Measurements from ENCODE around the gene PNPLA2.

Gene PNPLA2

DNA sequence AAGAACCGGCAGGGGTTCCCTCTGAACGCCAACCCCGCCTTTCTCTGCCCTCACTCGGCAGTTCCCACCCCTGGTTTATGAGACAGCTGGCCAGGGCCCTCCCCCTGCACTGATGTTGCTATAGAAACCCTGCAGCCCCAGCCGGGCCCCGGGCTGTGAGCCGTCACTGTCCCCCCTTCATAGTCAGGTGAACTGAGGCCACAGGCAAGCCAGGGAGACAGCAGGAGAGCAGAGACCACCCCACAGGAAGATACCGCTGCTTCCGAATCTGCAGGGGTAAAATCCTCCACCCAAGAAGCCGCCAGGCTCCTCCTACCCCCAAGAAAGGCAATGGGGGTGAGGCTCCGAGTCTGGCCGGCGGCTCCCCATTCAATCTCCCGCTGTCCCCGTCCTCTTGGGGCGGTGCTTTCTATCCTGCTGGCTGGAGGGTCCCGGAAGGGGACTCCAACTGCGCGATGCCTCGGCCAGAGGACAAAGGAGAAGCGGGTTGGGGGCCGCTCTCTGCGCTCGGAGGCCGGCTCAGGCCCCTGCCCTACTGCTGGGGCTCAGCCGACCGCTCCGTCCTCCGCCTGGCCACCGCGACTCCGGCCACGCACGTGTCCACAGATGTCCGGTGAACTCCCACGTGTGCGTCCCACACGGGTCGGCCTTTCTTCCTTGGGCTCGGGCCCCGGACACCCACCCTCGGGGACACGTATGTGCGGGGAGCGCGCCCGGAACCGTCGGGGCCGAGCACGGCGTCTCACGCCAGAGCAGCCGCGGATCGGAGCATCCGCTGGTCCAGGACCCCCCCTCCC lies 21.2 kb upstream of the PNPLA2 start:
- Histone ChIP-seq H3K9ac (ENCODE audit: low read length) (peak overlapping the region; percentile 52), H3K4me3 (ENCODE audit: low read length) (peak overlapping the region; percentile 71), H3K4me1 (ENCODE audit: control insufficient read depth, insufficient read depth, low read length) (peaks cover 7% of the 10 kb centered on the region), H3K27ac (ENCODE audit: low read depth, low read length) (peak overlapping the region; percentile 77), H3K36me3 (ENCODE audit: control insufficient read depth, insufficient read depth, low read length) (peaks cover 3% of the 10 kb centered on the region), H3K27me3 (ENCODE audit: control insufficient read depth, insufficient read depth, low read length) (no peaks in the 10 kb centered on the region)

DNA sequence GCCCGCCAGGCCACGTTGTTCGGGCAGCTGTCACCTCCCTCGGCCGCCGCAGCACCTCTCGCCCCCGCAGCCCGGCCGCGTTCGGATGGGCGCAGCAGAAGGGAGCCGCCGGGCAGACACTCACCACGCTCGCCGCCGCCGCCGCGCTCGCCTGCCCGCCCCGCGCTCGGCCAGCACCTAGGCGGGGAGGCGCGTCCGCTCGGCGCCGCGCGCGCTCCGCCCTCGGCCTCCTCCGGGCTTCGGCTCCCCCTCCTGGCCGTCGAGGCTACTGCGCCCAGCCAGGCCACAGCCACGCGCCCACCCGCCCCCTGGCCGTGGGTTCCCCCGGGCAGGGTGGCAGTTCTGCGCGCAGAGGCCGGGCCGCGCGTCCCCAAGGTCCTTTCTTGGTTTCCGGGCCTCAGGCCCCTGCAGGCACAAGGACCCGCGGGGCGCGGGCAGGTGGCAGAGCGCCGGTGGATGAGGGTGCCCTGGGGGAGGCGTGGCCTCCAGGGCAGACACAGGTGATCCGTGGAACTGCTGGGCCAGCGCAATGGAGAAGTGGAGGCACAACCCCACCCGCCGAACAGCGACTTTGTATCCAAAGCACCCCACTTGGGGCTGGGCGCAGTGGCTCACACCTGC lies 20.5 kb upstream of the PNPLA2 start, which contains the start of gene SLC25A22:
Gene SLC25A22, minus strand, starts transcription at position 189 of the 621 bp plus-strand sequence. CDS start 3,275 bp downstream, outside the sequence.
- H3K27me3 ChIP-seq (ENCODE audit: control insufficient read depth, insufficient read depth, low read length) = no peaks in the 10 kb centered on the region
- H3K9ac ChIP-seq (ENCODE audit: low read length) = peak within 1 kb of the TSS; percentile 52
- peaks cover 7% of the 10 kb centered on the region for H3K4me1 ChIP-seq (ENCODE audit: control insufficient read depth, insufficient read depth, low read length)
- peak within 1 kb of the TSS; percentile 77 for H3K27ac ChIP-seq (ENCODE audit: low read depth, low read length)
- H3K36me3 ChIP-seq (ENCODE audit: control insufficient read depth, insufficient read depth, low read length) = peaks cover 3% of the 10 kb centered on the region
- peak within 1 kb of the TSS; percentile 71 for H3K4me3 ChIP-seq (ENCODE audit: low read length)

DNA sequence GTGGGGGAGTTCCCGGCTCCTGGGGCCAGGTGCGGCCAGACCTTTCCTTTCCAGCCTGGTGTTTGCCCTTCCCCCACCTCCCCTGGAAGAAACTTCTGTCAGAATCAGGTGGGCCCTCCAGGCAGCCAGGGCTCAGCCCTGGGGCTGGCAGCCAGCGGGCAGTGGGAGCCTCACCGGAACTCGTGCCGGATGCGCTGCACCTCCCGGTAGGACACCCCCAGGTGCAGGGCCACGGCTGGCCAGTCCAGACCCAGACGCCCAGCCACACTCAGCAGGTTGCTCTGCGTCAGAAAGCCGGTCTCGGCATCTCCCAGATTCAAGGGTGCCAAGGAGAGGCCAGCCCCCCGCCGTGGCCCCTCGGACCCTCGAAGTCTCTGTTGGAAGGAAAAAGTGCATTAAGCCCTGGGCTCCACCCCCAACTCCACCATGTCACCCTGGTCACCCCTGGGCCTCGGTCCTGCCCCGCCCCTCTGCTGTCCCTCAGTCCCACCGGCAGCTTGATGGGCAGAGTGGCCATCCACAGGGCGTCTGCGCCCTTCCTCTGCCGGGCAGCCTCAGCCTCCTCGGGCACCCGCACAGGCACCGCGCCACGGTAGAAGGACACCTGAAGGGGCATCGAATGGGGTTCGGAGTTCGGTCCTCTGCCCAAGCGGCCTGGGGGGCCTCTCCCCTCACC lies 18.9 kb upstream of the PNPLA2 start:
- Histone ChIP-seq H3K27ac (ENCODE audit: low read depth, low read length) (no peak overlapping the region), H3K9ac (ENCODE audit: low read length) (no peak overlapping the region), H3K4me1 (ENCODE audit: control insufficient read depth, insufficient read depth, low read length) (peaks cover 14% of the 10 kb centered on the region)

DNA sequence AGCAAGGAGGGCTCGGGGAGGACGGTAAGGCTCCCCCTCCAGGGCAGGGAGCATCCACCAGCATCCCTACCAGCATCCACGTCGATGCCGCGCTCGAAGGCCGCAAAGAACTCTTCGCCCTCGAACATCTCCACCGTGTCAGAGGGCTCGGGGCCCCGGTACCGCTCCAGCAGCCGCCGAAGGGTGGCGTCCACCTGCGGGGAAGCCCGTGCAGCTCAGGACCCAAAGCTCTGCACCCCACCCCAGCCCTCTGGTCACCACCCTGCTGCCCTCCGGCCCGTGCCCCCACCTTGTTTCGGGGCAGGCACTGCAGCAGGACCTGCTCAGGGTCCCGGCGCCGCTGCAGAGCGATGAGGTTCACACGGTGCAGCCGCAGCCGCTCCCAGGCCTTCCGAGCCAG lies 18.2 kb upstream of the PNPLA2 start:
- Histone ChIP-seq H3K9ac (ENCODE audit: low read length) (no peak overlapping the region), H3K4me3 (ENCODE audit: low read length) (no peak overlapping the region), H3K27ac (ENCODE audit: low read depth, low read length) (no peak overlapping the region), H3K36me3 (ENCODE audit: control insufficient read depth, insufficient read depth, low read length) (peaks cover 3% of the 10 kb centered on the region), H3K27me3 (ENCODE audit: control insufficient read depth, insufficient read depth, low read length) (no peaks in the 10 kb centered on the region), H3K4me1 (ENCODE audit: control insufficient read depth, insufficient read depth, low read length) (peaks cover 17% of the 10 kb centered on the region)

More for the DNA sequence above, 18.9 kb upstream of the PNPLA2 start:
- Histone ChIP-seq H3K36me3 (ENCODE audit: control insufficient read depth, insufficient read depth, low read length) (peaks cover 3% of the 10 kb centered on the region), H3K27me3 (ENCODE audit: control insufficient read depth, insufficient read depth, low read length) (no peaks in the 10 kb centered on the region), H3K4me3 (ENCODE audit: low read length) (no peak overlapping the region)

DNA sequence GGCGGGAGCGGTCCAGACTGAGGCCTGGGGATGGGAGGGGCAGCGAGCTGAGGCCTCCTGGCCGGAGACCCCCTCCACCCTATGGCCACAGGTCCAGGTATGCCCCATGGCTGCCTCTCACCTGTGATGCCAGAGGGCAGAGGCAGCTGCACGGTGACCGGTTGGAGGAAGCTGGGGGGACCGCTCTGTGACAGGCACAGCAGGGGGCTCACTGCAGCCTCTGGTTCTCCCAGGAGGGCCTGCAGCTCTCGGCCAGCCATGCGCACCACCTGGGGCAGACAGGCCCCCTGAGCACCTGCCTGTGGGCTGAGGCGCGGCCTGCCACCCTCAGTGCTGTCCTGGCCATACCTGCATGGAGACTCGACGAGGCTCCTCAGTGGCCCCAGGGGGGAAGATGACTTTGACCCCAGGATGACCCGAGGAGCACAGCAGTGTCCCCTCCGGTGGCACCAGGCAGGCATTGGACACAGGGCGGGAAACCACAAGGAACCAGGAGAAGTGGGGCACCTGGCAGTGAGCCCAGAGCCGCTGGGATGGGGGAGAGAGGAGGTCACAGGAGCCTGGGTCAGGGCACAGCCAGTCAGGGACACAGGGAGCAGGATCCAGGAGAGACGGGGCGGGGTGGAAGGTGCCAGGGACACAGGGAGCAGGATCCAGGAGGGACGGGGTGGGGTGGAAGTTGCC lies 17.5 kb upstream of the PNPLA2 start:
- Histone ChIP-seq H3K4me3 (ENCODE audit: low read length) (no peak overlapping the region), H3K36me3 (ENCODE audit: control insufficient read depth, insufficient read depth, low read length) (peaks cover 3% of the 10 kb centered on the region), H3K4me1 (ENCODE audit: control insufficient read depth, insufficient read depth, low read length) (peaks cover 18% of the 10 kb centered on the region), H3K27me3 (ENCODE audit: control insufficient read depth, insufficient read depth, low read length) (no peaks in the 10 kb centered on the region), H3K27ac (ENCODE audit: low read depth, low read length) (no peak overlapping the region), H3K9ac (ENCODE audit: low read length) (no peak overlapping the region)

DNA sequence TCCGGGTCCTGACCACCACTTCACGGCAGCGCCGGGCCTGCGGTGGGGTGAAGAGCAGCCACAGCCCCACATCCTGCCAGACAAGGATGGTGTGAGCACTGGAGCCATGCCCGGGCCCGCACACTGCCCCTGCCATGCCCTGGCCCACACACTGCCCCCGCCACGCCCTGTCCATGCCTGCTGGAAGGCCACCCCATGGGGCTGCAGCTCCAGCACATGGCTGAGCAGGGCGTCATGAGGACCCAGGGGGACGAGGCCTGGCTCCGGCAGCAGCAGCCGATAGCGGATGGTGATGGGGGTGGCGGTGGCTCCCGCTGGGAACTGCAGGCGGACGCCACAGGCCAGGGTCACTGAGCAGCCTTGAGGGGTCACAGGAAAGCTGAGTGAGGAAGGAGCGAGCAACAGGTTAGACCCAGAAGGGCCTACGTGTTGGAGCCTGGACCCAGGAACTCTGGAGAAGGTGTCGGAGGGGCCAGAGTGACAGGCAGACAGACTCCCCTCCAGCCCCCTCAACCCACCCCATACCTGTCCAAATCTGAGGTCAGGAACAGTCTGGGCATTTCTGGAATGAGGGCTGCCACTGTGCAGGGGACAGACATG lies 16.6 kb upstream of the PNPLA2 start:
- Histone ChIP-seq H3K36me3 (ENCODE audit: control insufficient read depth, insufficient read depth, low read length) (peaks cover 3% of the 10 kb centered on the region), H3K27me3 (ENCODE audit: control insufficient read depth, insufficient read depth, low read length) (no peaks in the 10 kb centered on the region), H3K9ac (ENCODE audit: low read length) (no peak overlapping the region), H3K4me3 (ENCODE audit: low read length) (no peak overlapping the region), H3K4me1 (ENCODE audit: control insufficient read depth, insufficient read depth, low read length) (peaks cover 11% of the 10 kb centered on the region), H3K27ac (ENCODE audit: low read depth, low read length) (no peak overlapping the region)

DNA sequence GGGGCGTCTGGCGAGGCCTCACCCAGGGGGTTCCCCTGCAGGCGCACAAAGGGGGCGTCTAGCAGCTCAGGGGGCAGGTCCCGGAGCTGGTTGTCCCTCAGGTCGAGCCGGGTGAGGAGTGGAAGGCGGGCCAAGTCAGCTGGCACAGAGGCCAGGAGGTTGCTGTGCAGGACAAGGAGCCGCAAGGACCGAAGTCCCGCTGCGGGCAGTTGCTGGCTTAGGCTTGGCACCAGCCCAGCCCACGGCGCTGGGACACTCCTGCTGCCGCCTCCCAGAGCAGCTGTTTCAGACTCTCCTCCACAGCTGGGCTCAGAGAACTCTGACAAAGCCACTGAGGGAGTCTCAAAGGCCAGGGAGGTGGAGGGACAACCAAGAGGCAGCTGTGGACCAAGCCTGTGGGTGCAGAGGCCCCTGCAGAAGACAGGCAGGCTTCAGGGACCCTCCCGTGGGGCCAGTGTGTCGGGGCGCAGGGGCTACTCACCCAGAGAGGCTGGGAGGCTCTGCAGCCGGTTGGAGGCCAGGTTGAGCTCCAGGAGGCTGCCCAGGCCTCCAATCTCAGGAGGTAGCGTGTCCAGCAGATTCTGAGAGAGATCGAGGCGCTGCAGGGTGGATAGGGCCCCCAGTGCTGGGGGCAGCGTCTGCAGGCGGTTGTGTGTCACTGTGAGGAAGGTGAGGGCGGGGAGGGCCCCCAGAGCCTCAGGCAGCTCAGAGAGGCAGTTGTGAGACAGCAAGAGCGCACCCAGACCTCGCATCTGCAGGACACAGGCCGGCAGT lies 15.8 kb upstream of the PNPLA2 start:
- peaks cover 3% of the 10 kb centered on the region for H3K36me3 ChIP-seq (ENCODE audit: control insufficient read depth, insufficient read depth, low read length)
- no peak overlapping the region for H3K27ac ChIP-seq (ENCODE audit: low read depth, low read length)
- no peaks in the 10 kb centered on the region for H3K27me3 ChIP-seq (ENCODE audit: control insufficient read depth, insufficient read depth, low read length)
- no peak overlapping the region for H3K4me3 ChIP-seq (ENCODE audit: low read length)
- no peak overlapping the region for H3K9ac ChIP-seq (ENCODE audit: low read length)
- H3K4me1 ChIP-seq (ENCODE audit: control insufficient read depth, insufficient read depth, low read length) = peaks cover 11% of the 10 kb centered on the region

DNA sequence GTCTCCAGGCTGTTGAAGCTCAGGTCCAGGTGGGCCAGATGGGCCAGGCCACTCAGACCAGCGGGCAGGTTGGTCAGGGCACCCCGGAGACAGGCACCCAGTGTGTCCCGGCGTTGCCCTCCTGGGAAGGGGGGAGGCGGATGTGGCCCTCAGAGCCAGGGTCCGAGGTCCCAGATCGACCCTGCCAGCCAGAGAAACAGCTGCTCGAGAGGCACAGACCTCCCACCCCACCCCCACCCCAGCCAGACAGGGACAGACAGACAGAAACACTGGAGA lies 15.3 kb upstream of the PNPLA2 start:
- Histone ChIP-seq H3K4me3 (ENCODE audit: low read length) (no peak overlapping the region), H3K4me1 (ENCODE audit: control insufficient read depth, insufficient read depth, low read length) (peaks cover 11% of the 10 kb centered on the region), H3K36me3 (ENCODE audit: control insufficient read depth, insufficient read depth, low read length) (peaks cover 3% of the 10 kb centered on the region), H3K27me3 (ENCODE audit: control insufficient read depth, insufficient read depth, low read length) (no peaks in the 10 kb centered on the region), H3K9ac (ENCODE audit: low read length) (no peak overlapping the region), H3K27ac (ENCODE audit: low read depth, low read length) (no peak overlapping the region)

DNA sequence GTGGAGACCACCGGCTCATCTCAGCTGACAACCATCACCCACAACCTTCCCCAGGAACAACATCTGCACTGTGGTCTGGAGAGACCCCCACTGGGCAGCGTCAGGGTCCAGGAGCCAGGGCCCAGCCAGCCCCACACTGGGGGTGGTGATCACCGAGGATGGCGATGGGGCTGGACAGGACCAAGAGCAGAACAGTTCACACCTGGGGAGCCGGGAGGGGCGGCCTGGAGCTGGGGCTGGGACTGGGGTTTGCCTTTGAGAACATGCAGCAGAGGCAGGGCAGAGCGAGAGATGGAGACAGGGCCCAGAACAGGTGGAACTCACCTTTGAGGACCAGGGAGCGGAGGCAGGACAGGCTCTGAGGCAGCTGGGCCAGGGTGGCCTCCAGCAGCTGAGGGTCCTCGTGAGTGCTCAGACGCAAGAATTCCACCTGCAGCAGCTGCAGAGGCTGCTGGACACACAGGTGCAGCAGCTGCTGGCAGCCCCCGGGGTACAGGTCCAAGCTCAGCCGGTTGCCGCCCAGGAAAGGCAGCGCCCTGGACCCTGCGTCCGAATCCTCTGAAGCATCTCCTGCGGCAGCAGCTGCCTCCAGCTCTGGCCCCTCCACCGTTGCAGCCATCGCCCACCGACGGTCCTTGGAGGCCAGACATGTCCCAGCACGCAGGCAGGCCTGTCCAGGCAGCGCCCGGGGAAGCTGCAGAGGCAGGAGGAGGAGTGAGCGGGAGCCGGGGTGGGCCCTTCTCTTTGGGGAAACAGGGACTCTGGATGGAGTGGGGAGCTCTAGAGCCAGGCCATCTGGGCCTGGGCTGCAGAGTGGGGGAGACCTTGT lies 14.7 kb upstream of the PNPLA2 start:
- peaks cover 11% of the 10 kb centered on the region for H3K4me1 ChIP-seq (ENCODE audit: control insufficient read depth, insufficient read depth, low read length)
- H3K9ac ChIP-seq (ENCODE audit: low read length) = no peak overlapping the region
- no peak overlapping the region for H3K27ac ChIP-seq (ENCODE audit: low read depth, low read length)
- no peaks in the 10 kb centered on the region for H3K27me3 ChIP-seq (ENCODE audit: control insufficient read depth, insufficient read depth, low read length)
- H3K4me3 ChIP-seq (ENCODE audit: low read length) = peak overlapping the region; percentile 61
- H3K36me3 ChIP-seq (ENCODE audit: control insufficient read depth, insufficient read depth, low read length) = peaks cover 3% of the 10 kb centered on the region

DNA sequence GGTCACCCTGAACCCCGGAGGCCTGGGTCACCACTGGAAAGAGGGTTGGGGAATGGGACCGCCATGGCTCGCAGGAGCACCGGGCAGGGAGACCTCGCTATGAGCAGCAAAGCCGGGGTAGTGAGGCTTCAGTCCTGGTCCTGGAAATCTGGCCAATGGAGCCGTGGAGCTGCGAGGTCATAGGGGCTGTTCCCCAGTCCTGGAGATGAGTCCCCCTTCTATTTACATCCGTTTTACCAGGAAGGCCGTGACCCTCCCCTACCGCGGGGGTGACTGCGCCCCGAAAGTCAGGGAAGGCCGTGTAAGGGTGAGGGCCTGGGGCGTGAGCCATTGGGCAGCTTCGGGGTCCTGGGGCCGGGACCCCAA lies 14.1 kb upstream of the PNPLA2 start:
- Histone ChIP-seq H3K36me3 (ENCODE audit: control insufficient read depth, insufficient read depth, low read length) (no peaks in the 10 kb centered on the region), H3K27me3 (ENCODE audit: control insufficient read depth, insufficient read depth, low read length) (no peaks in the 10 kb centered on the region), H3K9ac (ENCODE audit: low read length) (no peak overlapping the region), H3K27ac (ENCODE audit: low read depth, low read length) (peak overlapping the region; percentile 87), H3K4me1 (ENCODE audit: control insufficient read depth, insufficient read depth, low read length) (peaks cover 11% of the 10 kb centered on the region), H3K4me3 (ENCODE audit: low read length) (peak overlapping the region; percentile 61)

Data from rectal smooth muscle tissue (tissue), 1 donor.